Measurements from ENCODE around the gene MAP3K4.

GRCh38 chr6:161115468-161115867 is 123.9 kb downstream of the MAP3K4 start:
- TF ChIP-seq CTCF (IDR thresholded peaks at IDR 0.05), result no peak
- TF ChIP-seq POLR2A (IDR thresholded peaks at IDR 0.05), result no peak

Measured in breast epithelium (tissue), 3 donors.